WTC11 (cell line): Measurements from ENCODE around the gene CPT1A. TPM values are rescaled to one million over a fixed set of nuclear protein-coding genes. Genes with fewer than 3 reads are reported as not detected.
"Not testable (repeated sequence)": the region's sequence is repeated elsewhere in the genome, so short reads cannot be mapped to it uniquely, and the experiment has no call there.

Experiments used
- ATAC-seq: fragments of 200-7000 bp; cut with Tn5 transposase; 2 replicates; pipeline ENCODE4 v1.10.0; 2021; ENCODE audit warnings: mild to moderate bottlenecking, moderate library complexity
- CTCF ChIA-PET: fragments of 300-600 bp; sonication (Branson Sonifier 250); formaldehyde crosslinking; loops from one replicate; lab custom pipeline; 2021; ENCODE audit warnings: antibody characterized with exemption; lab: Charles Lee
- POLR2A ChIA-PET: fragments of 350-600 bp; sonication (Branson Sonifier 250); formaldehyde crosslinking; loops from one replicate; lab custom pipeline; 2021; ENCODE audit warnings: antibody characterized with exemption; lab: Charles Lee
- DNase-seq: peaks from one replicate; pipeline ENCODE4 v3.0.0; 2021; ENCODE audit warnings: low spot score
- H3K27ac Mint-ChIP-seq: 2 replicates; pipeline ENCODE4 v1.8.0; 2021; ENCODE audit warnings: mixed read lengths
- H3K27me3 Mint-ChIP-seq: 2 replicates; pipeline ENCODE4 v1.8.0; 2021; ENCODE audit warnings: low read depth, mild to moderate bottlenecking, moderate library complexity, mixed read lengths
- H3K36me3 Mint-ChIP-seq: 2 replicates; pipeline ENCODE4 v1.8.0; 2021; ENCODE audit warnings: mixed read lengths
- H3K4me1 Mint-ChIP-seq: 2 replicates; pipeline ENCODE4 v1.8.0; 2022; ENCODE audit warnings: mixed read lengths
- H3K4me3 Mint-ChIP-seq: 2 replicates; pipeline ENCODE4 v1.8.0; 2021; ENCODE audit warnings: mild to moderate bottlenecking, moderate library complexity, mixed read lengths
- H3K9me3 Mint-ChIP-seq: 2 replicates; pipeline ENCODE4 v1.8.0; 2021; ENCODE audit warnings: mixed read lengths
- E2F1 ChIP-seq: sonication (generic); formaldehyde crosslinking; IDR thresholded peaks from 2 replicates; pipeline ENCODE4 v1.8.0; 2022; ENCODE audit warnings: mild to moderate bottlenecking, missing genetic modification reagents
- FOXK1 ChIP-seq: sonication (generic); formaldehyde crosslinking; IDR thresholded peaks from 2 replicates; pipeline ENCODE4 v1.8.0; 2022; ENCODE audit warnings: mild to moderate bottlenecking, moderate library complexity, missing genetic modification reagents
- FOXP1 ChIP-seq: sonication (generic); formaldehyde crosslinking; IDR thresholded peaks from 2 replicates; pipeline ENCODE4 v1.8.0; 2022; ENCODE audit warnings: missing genetic modification reagents, mild to moderate bottlenecking, moderate library complexity, borderline replicate concordance
- GABPB1 ChIP-seq: sonication (generic); formaldehyde crosslinking; IDR thresholded peaks from 2 replicates; pipeline ENCODE4 v1.8.1; 2023; ENCODE audit warnings: mild to moderate bottlenecking, missing genetic modification reagents
- GRHL2 ChIP-seq: fragments of 250-450 bp; sonication (Bioruptor Pico); IDR thresholded peaks from 2 replicates; pipeline ENCODE4 v1.8.0; 2022; ENCODE audit warnings: mild to moderate bottlenecking, moderate library complexity; ENCODE audit not compliant: insufficient replicate concordance, severe bottlenecking
- HMGXB4 ChIP-seq: sonication (generic); formaldehyde crosslinking; IDR thresholded peaks from 2 replicates; pipeline ENCODE4 v1.8.1; 2023; ENCODE audit warnings: mild to moderate bottlenecking, moderate library complexity, missing genetic modification reagents
- MLX ChIP-seq: sonication (generic); formaldehyde crosslinking; IDR thresholded peaks from 2 replicates; pipeline ENCODE4 v1.8.1; 2023; ENCODE audit warnings: mild to moderate bottlenecking, missing genetic modification reagents, moderate library complexity
- MYBL2 ChIP-seq: sonication (generic); formaldehyde crosslinking; IDR thresholded peaks from 2 replicates; pipeline ENCODE4 v1.8.1; 2023; ENCODE audit warnings: mild to moderate bottlenecking, moderate library complexity, missing genetic modification reagents
- NFE2L1 ChIP-seq: sonication (generic); formaldehyde crosslinking; IDR thresholded peaks from 2 replicates; pipeline ENCODE4 v1.8.1; 2023; ENCODE audit warnings: missing genetic modification reagents
- NFYB ChIP-seq: sonication (generic); formaldehyde crosslinking; conservative IDR thresholded peaks from 2 replicates; pipeline ENCODE4 v1.8.0; 2022; ENCODE audit warnings: low read depth, missing genetic modification reagents
- PREB ChIP-seq: sonication (generic); formaldehyde crosslinking; IDR thresholded peaks from 2 replicates; pipeline ENCODE4 v1.8.1; 2022; ENCODE audit warnings: mild to moderate bottlenecking, missing genetic modification reagents, moderate library complexity, borderline replicate concordance
- PRRX2 ChIP-seq: fragments of 250-450 bp; sonication (Bioruptor Pico); IDR thresholded peaks from 2 replicates; pipeline ENCODE4 v1.8.0; 2021; ENCODE audit warnings: mild to moderate bottlenecking
- RELA ChIP-seq: sonication (generic); formaldehyde crosslinking; IDR thresholded peaks from 2 replicates; pipeline ENCODE4 v1.8.1; 2022; ENCODE audit warnings: missing genetic modification reagents, mild to moderate bottlenecking, borderline replicate concordance
- TEAD1 ChIP-seq: sonication (generic); formaldehyde crosslinking; IDR thresholded peaks from 2 replicates; pipeline ENCODE4 v1.8.0; 2022; ENCODE audit warnings: mild to moderate bottlenecking, missing genetic modification reagents
- TEAD4 ChIP-seq: sonication (generic); formaldehyde crosslinking; IDR thresholded peaks from 2 replicates; pipeline ENCODE4 v1.8.0; 2022; ENCODE audit warnings: mild to moderate bottlenecking, missing genetic modification reagents
- ZBTB21 ChIP-seq: sonication (generic); formaldehyde crosslinking; IDR thresholded peaks from 2 replicates; pipeline ENCODE4 v1.8.1; 2023; ENCODE audit warnings: mild to moderate bottlenecking, missing genetic modification reagents, borderline replicate concordance
- ZNF219 ChIP-seq: sonication (generic); formaldehyde crosslinking; IDR thresholded peaks from 2 replicates; pipeline ENCODE4 v1.8.0; 2023; ENCODE audit warnings: missing genetic modification reagents, mild to moderate bottlenecking, borderline replicate concordance
- ZNF232 ChIP-seq: sonication (generic); formaldehyde crosslinking; IDR thresholded peaks from 2 replicates; pipeline ENCODE4 v1.8.0; 2022; ENCODE audit warnings: mild to moderate bottlenecking, missing genetic modification reagents
- ZNF423 ChIP-seq: fragments of 250-450 bp; sonication (Bioruptor Pico); IDR thresholded peaks from 2 replicates; pipeline ENCODE4 v2.1.2; 2022; ENCODE audit warnings: mild to moderate bottlenecking, moderate library complexity
- total RNA-seq: library from RNA; stranded (reverse); gene quantifications from 3 replicates; pipeline ENCODE4 v1.2.3, GENCODE V29; 2021
- TF ChIP-seq, protein P1 (sequence below): sonication (generic); formaldehyde crosslinking; IDR thresholded peaks from 2 replicates; pipeline ENCODE4 v1.8.1; 2023; ENCODE audit warnings: mild to moderate bottlenecking, missing genetic modification reagents
- TF ChIP-seq, protein P2 (sequence below): sonication (generic); formaldehyde crosslinking; IDR thresholded peaks from 2 replicates; pipeline ENCODE4 v1.8.0; 2022; ENCODE audit warnings: mild to moderate bottlenecking, missing genetic modification reagents
- TF ChIP-seq, protein P3 (sequence below): sonication (generic); formaldehyde crosslinking; IDR thresholded peaks from 2 replicates; pipeline ENCODE4 v1.8.1; 2023; ENCODE audit warnings: mild to moderate bottlenecking, missing genetic modification reagents, moderate library complexity

The CPT1A gene
- total RNA-seq, 1 experiment from 2014 or later = 28.1 TPM

GRCh38 chr11:68857037-68857586 lies 15.4 kb upstream of the CPT1A start:
- TF ChIP-seq GRHL2 (CRISPR knock-in tag) (no peak), NFYB (CRISPR knock-in tag) (no peak), ZNF423 (CRISPR knock-in tag) (no peak), TEAD4 (CRISPR knock-in tag) (no peak), RELA (CRISPR knock-in tag) (no peak), FOXP1 (no peak), FOXK1 (no peak), ZBTB21 (CRISPR knock-in tag) (no peak), ZNF232 (CRISPR knock-in tag) (no peak), ZNF219 (no peak), TEAD1 (CRISPR knock-in tag) (no peak), NFE2L1 (no peak), PREB (CRISPR knock-in tag) (no peak), GABPB1 (CRISPR knock-in tag) (no peak)
- TF ChIP-seq, protein P1, sequence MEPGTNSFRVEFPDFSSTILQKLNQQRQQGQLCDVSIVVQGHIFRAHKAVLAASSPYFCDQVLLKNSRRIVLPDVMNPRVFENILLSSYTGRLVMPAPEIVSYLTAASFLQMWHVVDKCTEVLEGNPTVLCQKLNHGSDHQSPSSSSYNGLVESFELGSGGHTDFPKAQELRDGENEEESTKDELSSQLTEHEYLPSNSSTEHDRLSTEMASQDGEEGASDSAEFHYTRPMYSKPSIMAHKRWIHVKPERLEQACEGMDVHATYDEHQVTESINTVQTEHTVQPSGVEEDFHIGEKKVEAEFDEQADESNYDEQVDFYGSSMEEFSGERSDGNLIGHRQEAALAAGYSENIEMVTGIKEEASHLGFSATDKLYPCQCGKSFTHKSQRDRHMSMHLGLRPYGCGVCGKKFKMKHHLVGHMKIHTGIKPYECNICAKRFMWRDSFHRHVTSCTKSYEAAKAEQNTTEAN (CRISPR knock-in tag) = no peak
- TF ChIP-seq, protein P2, sequence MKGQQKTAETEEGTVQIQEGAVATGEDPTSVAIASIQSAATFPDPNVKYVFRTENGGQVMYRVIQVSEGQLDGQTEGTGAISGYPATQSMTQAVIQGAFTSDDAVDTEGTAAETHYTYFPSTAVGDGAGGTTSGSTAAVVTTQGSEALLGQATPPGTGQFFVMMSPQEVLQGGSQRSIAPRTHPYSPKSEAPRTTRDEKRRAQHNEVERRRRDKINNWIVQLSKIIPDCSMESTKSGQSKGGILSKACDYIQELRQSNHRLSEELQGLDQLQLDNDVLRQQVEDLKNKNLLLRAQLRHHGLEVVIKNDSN (CRISPR knock-in tag) = no peak
- no peak overlapping the region for H3K4me3 Mint-ChIP-seq
- peaks cover 23% of the 10 kb centered on the region for H3K27me3 Mint-ChIP-seq
- 0 out of 2 replicates have a peak, but pooled peaks cover 3% of the 10 kb centered on the region for H3K36me3 Mint-ChIP-seq
- DNase-seq (no peak), ATAC-seq (peak; percentile 57)
- no peak overlapping the region for H3K27ac Mint-ChIP-seq
- H3K4me1 Mint-ChIP-seq = peaks cover 11% of the 10 kb centered on the region
- CTCF ChIA-PET = interaction anchor here (1.0 to 1.1 kb wide), 2 partner anchors 13 to 59 kb away, joined by 3 to 6 read pairs; no protein-coding TSS in a partner anchor
- peaks cover 7% of the 10 kb centered on the region for H3K9me3 Mint-ChIP-seq
- POLR2A ChIA-PET = no interaction called here

- H3K27ac Mint-ChIP-seq, H3K9me3 Mint-ChIP-seq, DNase-seq, POLR2A ChIA-PET, H3K36me3 Mint-ChIP-seq, ATAC-seq: not testable (repeated sequence)
- H3K4me3 Mint-ChIP-seq = peak overlapping the region; percentile 82
- CTCF ChIA-PET = interaction anchor here (1.0 to 1.1 kb wide), 2 partner anchors 13 to 58 kb away, joined by 3 to 6 read pairs; no protein-coding TSS in a partner anchor
- H3K4me1 Mint-ChIP-seq = peaks cover 11% of the 10 kb centered on the region
- H3K27me3 Mint-ChIP-seq = peaks cover 26% of the 10 kb centered on the region
These were observed 14.8 kb upstream of the CPT1A start for GRCh38 chr11:68856425-68857030.

DNA sequence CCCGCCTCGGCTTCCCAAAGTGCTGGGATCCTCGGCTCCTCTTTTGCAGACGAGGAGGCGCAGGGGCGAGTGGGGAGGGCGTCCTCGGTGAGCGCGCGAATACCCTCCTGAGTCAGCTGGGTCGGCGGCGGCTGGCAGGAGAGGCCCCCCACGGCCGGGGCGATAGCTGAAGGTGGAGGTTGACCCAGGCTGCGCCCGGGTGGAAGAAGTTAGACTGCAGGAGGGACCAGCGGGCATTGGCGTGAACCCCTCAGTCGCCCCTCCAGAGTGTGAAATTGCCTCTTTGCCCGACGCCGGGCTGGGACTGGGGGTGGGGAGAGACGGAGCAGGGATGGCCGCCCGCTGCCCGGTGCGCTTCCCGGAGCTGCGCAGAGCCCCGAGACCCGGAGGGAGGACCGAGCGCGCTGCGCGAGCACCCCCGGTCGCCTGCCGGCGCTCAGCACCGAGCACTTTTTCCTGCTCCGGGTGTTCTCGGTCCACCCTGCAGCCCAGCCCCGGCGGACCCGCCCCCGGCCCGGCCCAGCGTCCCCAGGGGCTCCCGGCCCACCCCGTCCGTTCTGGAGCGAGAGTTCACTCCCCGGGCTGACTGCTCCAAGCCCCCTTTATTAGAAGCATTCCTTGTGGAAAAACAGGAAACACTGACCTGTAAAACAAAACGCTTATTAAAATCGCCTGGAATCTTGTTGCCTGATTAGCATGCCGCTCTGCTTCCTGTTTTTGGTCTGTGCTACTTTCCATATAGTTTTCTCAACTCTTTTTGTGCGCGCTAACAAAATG lies 13.7 kb upstream of the CPT1A start:
- ChIA-PET CTCF (interaction anchor here (0.9 to 1.7 kb wide), 6 partner anchors 11 to 57 kb away, joined by 3 to 8 read pairs (median 6); no protein-coding TSS in a partner anchor), POLR2A (interaction anchor here (1.5 kb wide), 1 partner anchor 11 kb away, joined by 4 read pairs; no protein-coding TSS in a partner anchor)
- Mint-ChIP-seq H3K4me1 (peaks cover 11% of the 10 kb centered on the region), H3K27ac (no peak overlapping the region), H3K9me3 (peaks cover 7% of the 10 kb centered on the region), H3K36me3 (no peaks in the 10 kb centered on the region), H3K27me3 (peaks cover 26% of the 10 kb centered on the region), H3K4me3 (peak overlapping the region; percentile 82)
- DNase-seq (peak; percentile 51), ATAC-seq (peak; percentile 62)
- TF ChIP-seq MYBL2 (CRISPR knock-in tag) (0 out of 2 replicates have a peak, but pooled peaks have one; percentile 39), ZNF423 (CRISPR knock-in tag) (peak; percentile 27; the same call in 1 of the 2 replicates), PRRX2 (no peak), E2F1 (CRISPR knock-in tag) (0 out of 2 replicates have a peak, but pooled peaks have one; percentile 22), MLX (CRISPR knock-in tag) (no peak), HMGXB4 (CRISPR knock-in tag) (peak; percentile 42; the same call in 1 of the 2 replicates)
- TF ChIP-seq, protein P3, sequence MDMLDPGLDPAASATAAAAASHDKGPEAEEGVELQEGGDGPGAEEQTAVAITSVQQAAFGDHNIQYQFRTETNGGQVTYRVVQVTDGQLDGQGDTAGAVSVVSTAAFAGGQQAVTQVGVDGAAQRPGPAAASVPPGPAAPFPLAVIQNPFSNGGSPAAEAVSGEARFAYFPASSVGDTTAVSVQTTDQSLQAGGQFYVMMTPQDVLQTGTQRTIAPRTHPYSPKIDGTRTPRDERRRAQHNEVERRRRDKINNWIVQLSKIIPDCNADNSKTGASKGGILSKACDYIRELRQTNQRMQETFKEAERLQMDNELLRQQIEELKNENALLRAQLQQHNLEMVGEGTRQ (CRISPR knock-in tag) = peak; percentile 12; the same call in 1 of the 2 replicates
